Liver (tissue), 9 donors: Measurements from ENCODE around the gene ATP1B2. TPM values are rescaled to one million over a fixed set of nuclear protein-coding genes. Genes with fewer than 3 reads are reported as not detected.

Experiments used
- DNase-seq: peaks from one replicate; pipeline ENCODE4 v3.0.0-alpha.2; 2017; ENCODE audit warnings: low spot score
- H3K27ac ChIP-seq, 2 donors: one replicate each; pipeline ENCODE4 v1.7.0; 2013; ENCODE audit warnings: inconsistent platforms in 2 of 2, low read length in 2 of 2, control low read depth in 1 of 2, low read depth in 1 of 2, mild to moderate bottlenecking in 1 of 2
- H3K27me3 ChIP-seq, 4 donors: one replicate each; pipeline versions ENCODE4 v1.6.1 to v1.7.0; 2013; ENCODE audit warnings: low read length in 3 of 4, inconsistent platforms in 1 of 4, mild to moderate bottlenecking in 1 of 4, moderate library complexity in 1 of 4; ENCODE audit not compliant: control insufficient read depth in 4 of 4, insufficient read depth in 4 of 4
- H3K36me3 ChIP-seq, 4 donors: one replicate each; pipeline versions ENCODE4 v1.6.1 to v1.7.0; 2013; ENCODE audit warnings: low read length in 3 of 4, mild to moderate bottlenecking in 3 of 4, low read depth in 1 of 4, moderate library complexity in 1 of 4; ENCODE audit not compliant: control insufficient read depth in 4 of 4, insufficient read depth in 3 of 4
- H3K4me1 ChIP-seq, 4 donors: one replicate each; pipeline versions ENCODE4 v1.6.1 to v1.7.0; 2013; ENCODE audit warnings: low read length in 3 of 4, mild to moderate bottlenecking in 3 of 4, moderate library complexity in 1 of 4; ENCODE audit not compliant: control insufficient read depth in 4 of 4, insufficient read depth in 4 of 4
- H3K4me3 ChIP-seq, 3 donors: one replicate each; pipeline versions ENCODE4 v1.6.1 to v1.7.0; 2013; ENCODE audit warnings: low read length in 3 of 3, control low read depth in 1 of 3, low read depth in 1 of 3, mild to moderate bottlenecking in 1 of 3
- H3K9ac ChIP-seq, 2 donors: one replicate each; pipeline ENCODE4 v1.7.0; 2013; ENCODE audit warnings: low read length in 2 of 2, mild to moderate bottlenecking in 2 of 2, moderate library complexity in 2 of 2, control low read depth in 1 of 2, low read depth in 1 of 2
- H3K9me3 ChIP-seq, 4 donors: one replicate each; pipeline versions ENCODE4 v1.6.1 to v1.7.0; 2013; ENCODE audit warnings: low read length in 3 of 4; ENCODE audit not compliant: control insufficient read depth in 4 of 4
- FOXA2 ChIP-seq: IDR thresholded peaks from 2 replicates; pipeline ENCODE4 v1.6.1; 2016; ENCODE audit warnings: antibody characterized with exemption
- GABPA ChIP-seq, 2 donors: IDR thresholded peaks in 1 of 2; conservative IDR thresholded peaks in 1 of 2; 2 replicates each; pipeline ENCODE4 v1.6.1; 2016; ENCODE audit warnings: antibody characterized with exemption in 2 of 2, mild to moderate bottlenecking in 1 of 2, moderate library complexity in 1 of 2
- HNF4A ChIP-seq, 2 donors: conservative IDR thresholded peaks; 2 replicates each; pipeline ENCODE4 v1.6.1; 2016; ENCODE audit warnings: antibody characterized with exemption in 2 of 2, mild to moderate bottlenecking in 2 of 2
- RAD21 ChIP-seq, 2 donors: IDR thresholded peaks; 2 replicates each; pipeline ENCODE4 v1.6.1; 2016; ENCODE audit warnings: antibody characterized with exemption in 2 of 2, mild to moderate bottlenecking in 2 of 2
- SP1 ChIP-seq: IDR thresholded peaks from 2 replicates; pipeline ENCODE4 v1.6.1; 2018; ENCODE audit warnings: antibody characterized with exemption, mild to moderate bottlenecking
- TAF1 ChIP-seq: conservative IDR thresholded peaks from 2 replicates; pipeline ENCODE4 v1.6.1; 2016; ENCODE audit warnings: antibody characterized with exemption, mild to moderate bottlenecking
- YY1 ChIP-seq: IDR thresholded peaks from 2 replicates; pipeline ENCODE4 v1.6.1; 2016; ENCODE audit warnings: antibody characterized with exemption, mild to moderate bottlenecking
- WGBS: extraction: QIAGEN DNeasy Blood & Tissue Kit; methylation state at CpG from one replicate; pipeline ENCODE4 v1.1.7; 2013; 5-methylcytosine and 5-hydroxymethylcytosine counted together
- polyA plus RNA-seq, 2 donors: library from polyadenylated mRNA; stranded (reverse) in 1 of 2; unstranded in 1 of 2; fragments of 200-250 nt in 1 of 2; fragments of >200 nt in 1 of 2; fragmentation: Nextera tagmentation in 1 of 2; extraction: Ambion mirVana in 1 of 2; gene quantifications; one replicate each; pipeline versions ENCODE4 v1.2.1 to v1.2.3, GENCODE V29; 2013 to 2015
- total RNA-seq, 2 donors: library from RNA; depleted of rRNA; stranded (reverse); fragments of >200 nt; gene quantifications; one replicate each; pipeline ENCODE4 v1.2.3, GENCODE V29; 2014
- TF ChIP-seq, protein P1 (sequence below): IDR thresholded peaks from 2 replicates; pipeline ENCODE4 v1.6.1; 2016; ENCODE audit warnings: antibody characterized with exemption, mild to moderate bottlenecking
- TF ChIP-seq, protein P2 (sequence below): IDR thresholded peaks from 2 replicates; pipeline ENCODE4 v1.6.1; 2016; ENCODE audit warnings: antibody characterized with exemption
- TF ChIP-seq, protein P3 (sequence below): fragments of 150-350 bp; IDR thresholded peaks from 2 replicates; pipeline ENCODE4 v1.5.1; 2017; ENCODE audit warnings: improper control_type of control experiment, low read depth, low read length; ENCODE audit not compliant: missing input control
- TF ChIP-seq, protein P4 (sequence below): IDR thresholded peaks from 2 replicates; pipeline ENCODE4 v1.6.1; 2016; ENCODE audit warnings: antibody characterized with exemption
- donor health status: healthy.
- donor health status: healthy.
- donor health status: healthy.
- donor health status: healthy.
- donor health status: healthy.

Gene ATP1B2
- total and polyA plus RNA-seq, 4 donors = 0.33 to 8.3 (median 2.0) TPM

DNA sequence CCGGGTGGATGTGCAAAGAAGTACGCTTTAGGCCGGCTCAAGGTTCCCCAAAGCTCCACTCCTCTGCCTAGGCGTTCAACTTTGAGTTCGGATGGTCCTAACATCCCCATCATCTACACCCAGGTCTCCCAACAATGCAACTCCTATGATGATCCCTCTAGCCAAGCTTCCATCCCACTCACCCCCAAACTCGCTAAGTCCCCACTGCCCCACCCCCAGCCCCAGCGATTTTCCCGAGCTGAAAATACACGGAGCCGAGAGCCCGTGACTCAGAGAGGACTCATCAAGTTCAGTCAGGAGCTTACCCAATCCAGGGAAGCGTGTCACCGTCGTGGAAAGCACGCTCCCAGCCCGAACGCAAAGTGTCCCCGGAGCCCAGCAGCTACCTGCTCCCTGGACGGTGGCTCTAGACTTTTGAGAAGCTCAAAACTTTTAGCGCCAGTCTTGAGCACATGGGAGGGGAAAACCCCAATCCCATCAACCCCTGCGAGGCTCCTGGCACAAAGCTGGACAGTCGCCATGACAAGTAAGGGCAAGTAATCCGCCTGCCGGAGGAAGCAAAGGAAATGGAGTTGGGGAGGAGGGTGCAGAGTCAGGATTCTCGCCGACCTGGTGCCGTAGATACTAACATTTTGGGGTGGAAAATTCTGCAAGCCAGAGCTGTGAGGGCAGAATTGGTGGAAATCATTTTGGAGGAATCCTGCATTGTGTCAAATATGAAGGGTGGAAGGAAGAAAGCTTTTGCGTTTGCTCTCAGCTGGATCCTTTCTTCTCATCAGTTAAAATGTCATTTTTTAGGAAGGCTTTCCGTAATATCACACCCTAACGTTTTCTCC lies 36.6 kb downstream of the ATP1B2 start, which contains the start of gene TP53:
Gene TP53 (minus strand): TSS at position 419 of the 836 bp plus-strand sequence. CDS start 10,896 bp downstream, outside the sequence.
- Histone ChIP-seq H3K4me3 (peak within 1 kb of the TSS; percentile 84 to 100 (median 85)), H3K27ac (peak within 1 kb of the TSS; percentile 93 to 98), H3K9me3 (no peaks in the 10 kb centered on the region), H3K4me1 (peaks cover 4 to 31% (median 24%) of the 10 kb centered on the region in 4 donors), H3K9ac (peak within 1 kb of the TSS; percentile 93 to 98), H3K27me3 (no peaks in the 10 kb centered on the region), H3K36me3 (no peaks in the 10 kb centered on the region)
- DNase-seq = peak; percentile 85
- WGBS = under 1% methylated on average over 30 of the region's 30 CpGs
- TF ChIP-seq, protein P1, sequence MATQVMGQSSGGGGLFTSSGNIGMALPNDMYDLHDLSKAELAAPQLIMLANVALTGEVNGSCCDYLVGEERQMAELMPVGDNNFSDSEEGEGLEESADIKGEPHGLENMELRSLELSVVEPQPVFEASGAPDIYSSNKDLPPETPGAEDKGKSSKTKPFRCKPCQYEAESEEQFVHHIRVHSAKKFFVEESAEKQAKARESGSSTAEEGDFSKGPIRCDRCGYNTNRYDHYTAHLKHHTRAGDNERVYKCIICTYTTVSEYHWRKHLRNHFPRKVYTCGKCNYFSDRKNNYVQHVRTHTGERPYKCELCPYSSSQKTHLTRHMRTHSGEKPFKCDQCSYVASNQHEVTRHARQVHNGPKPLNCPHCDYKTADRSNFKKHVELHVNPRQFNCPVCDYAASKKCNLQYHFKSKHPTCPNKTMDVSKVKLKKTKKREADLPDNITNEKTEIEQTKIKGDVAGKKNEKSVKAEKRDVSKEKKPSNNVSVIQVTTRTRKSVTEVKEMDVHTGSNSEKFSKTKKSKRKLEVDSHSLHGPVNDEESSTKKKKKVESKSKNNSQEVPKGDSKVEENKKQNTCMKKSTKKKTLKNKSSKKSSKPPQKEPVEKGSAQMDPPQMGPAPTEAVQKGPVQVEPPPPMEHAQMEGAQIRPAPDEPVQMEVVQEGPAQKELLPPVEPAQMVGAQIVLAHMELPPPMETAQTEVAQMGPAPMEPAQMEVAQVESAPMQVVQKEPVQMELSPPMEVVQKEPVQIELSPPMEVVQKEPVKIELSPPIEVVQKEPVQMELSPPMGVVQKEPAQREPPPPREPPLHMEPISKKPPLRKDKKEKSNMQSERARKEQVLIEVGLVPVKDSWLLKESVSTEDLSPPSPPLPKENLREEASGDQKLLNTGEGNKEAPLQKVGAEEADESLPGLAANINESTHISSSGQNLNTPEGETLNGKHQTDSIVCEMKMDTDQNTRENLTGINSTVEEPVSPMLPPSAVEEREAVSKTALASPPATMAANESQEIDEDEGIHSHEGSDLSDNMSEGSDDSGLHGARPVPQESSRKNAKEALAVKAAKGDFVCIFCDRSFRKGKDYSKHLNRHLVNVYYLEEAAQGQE = peak; percentile 71
- TF ChIP-seq YY1 (peak; percentile 98), SP1 (peak; percentile 40), FOXA2 (no peak), TAF1 (peak; percentile 77), GABPA (IDR thresholded peaks at IDR 0.05 in 1 of 2, conservative IDR thresholded peaks at IDR 0.05 in 1 of 2) (peak in 1 of 2 donors; percentile 64), HNF4A (conservative IDR thresholded peaks at IDR 0.05) (peak; percentile 7 to 8), RAD21 (IDR thresholded peaks at IDR 0.05) (peak in 1 of 2 donors; percentile 36)
- TF ChIP-seq, protein P2, sequence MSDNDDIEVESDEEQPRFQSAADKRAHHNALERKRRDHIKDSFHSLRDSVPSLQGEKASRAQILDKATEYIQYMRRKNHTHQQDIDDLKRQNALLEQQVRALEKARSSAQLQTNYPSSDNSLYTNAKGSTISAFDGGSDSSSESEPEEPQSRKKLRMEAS = peak; percentile 90
- TF ChIP-seq, protein P3, sequence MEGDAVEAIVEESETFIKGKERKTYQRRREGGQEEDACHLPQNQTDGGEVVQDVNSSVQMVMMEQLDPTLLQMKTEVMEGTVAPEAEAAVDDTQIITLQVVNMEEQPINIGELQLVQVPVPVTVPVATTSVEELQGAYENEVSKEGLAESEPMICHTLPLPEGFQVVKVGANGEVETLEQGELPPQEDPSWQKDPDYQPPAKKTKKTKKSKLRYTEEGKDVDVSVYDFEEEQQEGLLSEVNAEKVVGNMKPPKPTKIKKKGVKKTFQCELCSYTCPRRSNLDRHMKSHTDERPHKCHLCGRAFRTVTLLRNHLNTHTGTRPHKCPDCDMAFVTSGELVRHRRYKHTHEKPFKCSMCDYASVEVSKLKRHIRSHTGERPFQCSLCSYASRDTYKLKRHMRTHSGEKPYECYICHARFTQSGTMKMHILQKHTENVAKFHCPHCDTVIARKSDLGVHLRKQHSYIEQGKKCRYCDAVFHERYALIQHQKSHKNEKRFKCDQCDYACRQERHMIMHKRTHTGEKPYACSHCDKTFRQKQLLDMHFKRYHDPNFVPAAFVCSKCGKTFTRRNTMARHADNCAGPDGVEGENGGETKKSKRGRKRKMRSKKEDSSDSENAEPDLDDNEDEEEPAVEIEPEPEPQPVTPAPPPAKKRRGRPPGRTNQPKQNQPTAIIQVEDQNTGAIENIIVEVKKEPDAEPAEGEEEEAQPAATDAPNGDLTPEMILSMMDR = peak; percentile 29
- TF ChIP-seq, protein P4, sequence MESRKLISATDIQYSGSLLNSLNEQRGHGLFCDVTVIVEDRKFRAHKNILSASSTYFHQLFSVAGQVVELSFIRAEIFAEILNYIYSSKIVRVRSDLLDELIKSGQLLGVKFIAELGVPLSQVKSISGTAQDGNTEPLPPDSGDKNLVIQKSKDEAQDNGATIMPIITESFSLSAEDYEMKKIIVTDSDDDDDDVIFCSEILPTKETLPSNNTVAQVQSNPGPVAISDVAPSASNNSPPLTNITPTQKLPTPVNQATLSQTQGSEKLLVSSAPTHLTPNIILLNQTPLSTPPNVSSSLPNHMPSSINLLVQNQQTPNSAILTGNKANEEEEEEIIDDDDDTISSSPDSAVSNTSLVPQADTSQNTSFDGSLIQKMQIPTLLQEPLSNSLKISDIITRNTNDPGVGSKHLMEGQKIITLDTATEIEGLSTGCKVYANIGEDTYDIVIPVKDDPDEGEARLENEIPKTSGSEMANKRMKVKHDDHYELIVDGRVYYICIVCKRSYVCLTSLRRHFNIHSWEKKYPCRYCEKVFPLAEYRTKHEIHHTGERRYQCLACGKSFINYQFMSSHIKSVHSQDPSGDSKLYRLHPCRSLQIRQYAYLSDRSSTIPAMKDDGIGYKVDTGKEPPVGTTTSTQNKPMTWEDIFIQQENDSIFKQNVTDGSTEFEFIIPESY = no peak
